HCT116 (cell line): ENCODE measurements around the gene ALMS1. TPM values are rescaled to one million over a fixed set of nuclear protein-coding genes. Genes with fewer than 3 reads are reported as not detected.

ENCODE experiments used
- ATAC-seq: fragments of 200-7000 bp; cut with Tn5 transposase; 2 replicates; pipeline ENCODE4 v1.9.1; 2020; ENCODE audit warnings: mild to moderate bottlenecking, moderate library complexity
- BruUV-seq: library from RNA; stranded (reverse); fragments of 400-500 nt; replicated peaks from 2 replicates; lab custom pipeline; 2021; lab: Mats Ljungman, UMichigan
- CTCF ChIA-PET: fragments of 300-600 bp; sonication (Branson Sonifier 250); formaldehyde crosslinking; loops from one replicate; lab custom pipeline; 2021; ENCODE audit warnings: antibody characterized with exemption; lab: Charles Lee
- POLR2A ChIA-PET: fragments of 300-600, 350-600 bp; sonication (Branson Sonifier 250); formaldehyde crosslinking; loops from one replicate; lab custom pipeline; 2021; ENCODE audit warnings: antibody characterized with exemption; lab: Charles Lee
- RAD21 ChIA-PET, 2 experiments: fragments of 300-600 bp; sonication (Branson Sonifier 250); formaldehyde crosslinking; loops; one replicate each; lab custom pipeline; 2023; ENCODE audit warnings: low total read pairs in 2 of 2; ENCODE audit not compliant: uncharacterized antibody in 2 of 2, unreplicated experiment in 2 of 2, low non-redundant PET in 1 of 2; lab: Charles Lee
- DNase-seq: peaks from one replicate; pipeline ENCODE4 v3.0.0-alpha.2; 2010; ENCODE audit warnings: low read depth, low spot score
- H2AFZ ChIP-seq: fragments of 200-600 bp; shearing (Covaris generic), sonication (generic); 2 replicates; pipeline ENCODE4 v1.6.1; 2017; ENCODE audit warnings: low read depth, mixed run types, mixed read lengths, antibody characterized with exemption, low read length; ENCODE audit not compliant: poor library complexity, severe bottlenecking
- H3K27ac ChIP-seq: 2 replicates; pipeline ENCODE4 v1.5.1; 2012; ENCODE audit warnings: low read depth, low read length
- H3K27me3 ChIP-seq: fragments of 200-600 bp; sonication (generic); 2 replicates; pipeline ENCODE4 v1.6.1; 2016; ENCODE audit warnings: mixed run types, low read length, mixed read lengths; ENCODE audit not compliant: insufficient read depth
- H3K36me3 ChIP-seq, 2 experiments: fragments of 200-500 bp in 1 of 2; fragments of 200-600 bp in 1 of 2; sonication (Bioruptor generic) in 1 of 2; sonication (generic) in 1 of 2; 2 replicates each; pipeline versions ENCODE4 v1.5.1 to v1.6.1; 2014 to 2016; ENCODE audit warnings: low read length in 2 of 2, inconsistent platforms in 1 of 2, mixed read lengths in 1 of 2, mixed run types in 1 of 2; ENCODE audit not compliant: insufficient read depth in 2 of 2, control insufficient read depth in 1 of 2
- H3K4me1 ChIP-seq, 2 experiments: fragments of 200-600 bp in 1 of 2; sonication (generic) in 1 of 2; 2 replicates each; pipeline versions ENCODE4 v1.5.1 to v1.6.1; 2012 to 2017; ENCODE audit warnings: low read length in 2 of 2, inconsistent platforms in 1 of 2, mild to moderate bottlenecking in 1 of 2, mixed read lengths in 1 of 2, mixed run types in 1 of 2, moderate library complexity in 1 of 2; ENCODE audit not compliant: insufficient read depth in 2 of 2, control insufficient read depth in 1 of 2
- H3K4me2 ChIP-seq: fragments of 200-600 bp; sonication (generic); 2 replicates; pipeline ENCODE4 v1.6.1; 2017; ENCODE audit warnings: mixed run types, low read length, mixed read lengths
- H3K4me3 ChIP-seq, 2 experiments: fragments of 200-600 bp in 1 of 2; sonication (generic) in 1 of 2; replicated peaks in 1 of 2; 2 replicates each; pipeline ENCODE4 v1.5.1; 2011 to 2016; ENCODE audit warnings: low read length in 2 of 2, control low read depth in 1 of 2, low read depth in 1 of 2, mild to moderate bottlenecking in 1 of 2, mixed read lengths in 1 of 2, mixed run types in 1 of 2
- H3K79me2 ChIP-seq: fragments of 200-600 bp; sonication (generic); 2 replicates; pipeline ENCODE4 v1.6.1; 2017; ENCODE audit warnings: mild to moderate bottlenecking, mixed run types, low read length, moderate library complexity, mixed read lengths; ENCODE audit not compliant: insufficient read depth
- H3K9ac ChIP-seq: fragments of 200-600 bp; sonication (generic); 2 replicates; pipeline ENCODE4 v1.6.1; 2016; ENCODE audit warnings: low read length, mixed read lengths
- H3K9me2 ChIP-seq: fragments of 200-600 bp; sonication (generic), shearing (Covaris generic); 2 replicates; pipeline ENCODE4 v1.6.1; 2017; ENCODE audit warnings: mixed run types, mild to moderate bottlenecking, moderate library complexity; ENCODE audit not compliant: insufficient read depth
- H3K9me3 ChIP-seq, 2 experiments: fragments of 200-500 bp in 1 of 2; fragments of 200-600 bp in 1 of 2; sonication (Bioruptor generic) in 1 of 2; sonication (generic) in 1 of 2; 2 replicates each; pipeline ENCODE4 v1.6.1; 2014 to 2017; ENCODE audit warnings: low read length in 2 of 2, mixed read lengths in 2 of 2, inconsistent platforms in 1 of 2, low read depth in 1 of 2, mild to moderate bottlenecking in 1 of 2, mixed run types in 1 of 2, moderate library complexity in 1 of 2; ENCODE audit not compliant: control insufficient read depth in 1 of 2, insufficient read depth in 1 of 2
- H4K20me1 ChIP-seq: fragments of 200-600 bp; sonication (generic), shearing (Covaris generic); 2 replicates; pipeline ENCODE4 v1.6.1; 2017; ENCODE audit warnings: mixed run types, mild to moderate bottlenecking, moderate library complexity; ENCODE audit not compliant: insufficient read depth
- CBX3 ChIP-seq: IDR thresholded peaks from 2 replicates; pipeline ENCODE4 v1.6.1; 2012; ENCODE audit warnings: low read depth
- ELF1 ChIP-seq: IDR thresholded peaks from 2 replicates; pipeline ENCODE4 v1.6.1; 2012; ENCODE audit warnings: low read depth, borderline replicate concordance
- EZH2phosphoT487 ChIP-seq: fragments of 200-600 bp; IDR thresholded peaks from 2 replicates; pipeline ENCODE4 v1.6.1; 2018; ENCODE audit warnings: antibody characterized with exemption, borderline replicate concordance
- FOSL1 ChIP-seq: IDR thresholded peaks from 2 replicates; pipeline ENCODE4 v1.6.1; 2012; ENCODE audit warnings: low read depth
- POLR2A ChIP-seq: IDR thresholded peaks from 2 replicates; pipeline ENCODE4 v1.7.0; 2011; ENCODE audit warnings: borderline replicate concordance; ENCODE audit not compliant: insufficient read depth, insufficient read length; ENCODE audit errors: extremely low read depth
- POLR2AphosphoS5 ChIP-seq: IDR thresholded peaks from 2 replicates; pipeline ENCODE4 v1.6.1; 2011; ENCODE audit warnings: mild to moderate bottlenecking, low read depth, low read length, moderate library complexity
- RAD21 ChIP-seq: IDR thresholded peaks from 2 replicates; pipeline ENCODE4 v1.6.1; 2012; ENCODE audit warnings: low read depth, mild to moderate bottlenecking
- SRF ChIP-seq: IDR thresholded peaks from 2 replicates; pipeline ENCODE4 v1.6.1; 2012; ENCODE audit warnings: low read depth
- TCF7L2 ChIP-seq: IDR thresholded peaks from 2 replicates; pipeline ENCODE4 v1.7.0; 2011; ENCODE audit warnings: borderline replicate concordance, inconsistent platforms; ENCODE audit not compliant: insufficient read depth, insufficient read length; ENCODE audit errors: extremely low read depth
- YY1 ChIP-seq: IDR thresholded peaks from 2 replicates; pipeline ENCODE4 v1.6.1; 2011; ENCODE audit warnings: low read length, low read depth, moderate library complexity, mild to moderate bottlenecking; ENCODE audit not compliant: insufficient replicate concordance; ENCODE audit errors: extremely low read depth
- ZBTB33 ChIP-seq: IDR thresholded peaks from 2 replicates; pipeline ENCODE4 v1.6.1; 2011; ENCODE audit warnings: mild to moderate bottlenecking, low read length, moderate library complexity; ENCODE audit not compliant: insufficient replicate concordance; ENCODE audit errors: extremely low read depth
- ZNF274 ChIP-seq: fragments of 200-500 bp; sonication (Bioruptor generic); IDR thresholded peaks from 2 replicates; pipeline ENCODE4 v1.6.1; 2014; ENCODE audit warnings: mild to moderate bottlenecking, low read depth, low read length, inconsistent platforms
- intact Hi-C: fragments of 100-400 bp; cut with micrococcal nuclease; formaldehyde crosslinking; loops from 2 replicates; pipeline ENCODE4 v1.10.0; 2022
- total RNA-seq: library from RNA; stranded (reverse); gene quantifications from one replicate; pipeline ENCODE4 v1.2.1, GENCODE V29; 2021; ENCODE audit not compliant: unreplicated experiment
- TF ChIP-seq, protein P1 (sequence below): IDR thresholded peaks from 2 replicates; pipeline ENCODE4 v1.6.1; 2012

ALMS1 gene
- total RNA-seq, 1 experiment from 2014 or later = 20.5 TPM

DNA sequence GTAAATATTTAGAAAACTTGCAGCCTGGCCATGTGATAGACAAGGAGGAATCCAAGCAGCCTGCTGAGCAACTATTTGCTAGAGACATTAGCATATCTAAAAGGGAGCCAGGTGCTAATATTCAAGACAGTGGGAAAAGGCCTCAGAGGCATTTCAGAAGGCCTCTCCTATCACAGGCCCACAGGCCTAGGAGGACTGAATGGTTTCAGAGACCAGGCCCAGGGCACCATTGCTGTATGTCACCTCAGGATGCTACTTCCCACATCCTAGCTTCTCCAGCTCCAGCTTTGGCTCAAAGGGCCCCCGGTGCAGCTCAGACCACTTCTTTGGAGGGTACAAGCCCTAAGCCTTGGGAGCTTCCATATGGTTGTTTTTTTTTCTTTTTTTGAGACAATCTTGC, 252.8 kb downstream of the ALMS1 start:
- no peak for DNase-seq
- no peaks in the 10 kb centered on the region for H4K20me1 ChIP-seq
- BruUV-seq = no TSS peak

More for the DNA sequence above, 252.8 kb downstream of the ALMS1 start:
- peaks cover 0 to 4% of the 10 kb centered on the region in 2 experiments; a peak in 1 of 4 replicates for H3K9me3 ChIP-seq
- no peaks in the 10 kb centered on the region for H3K9me2 ChIP-seq
- H3K27me3 ChIP-seq = no peaks in the 10 kb centered on the region
- H3K4me1 ChIP-seq = peaks cover 0 to 3% of the 10 kb centered on the region in 2 experiments; a peak in 1 of 4 replicates
- H3K9ac ChIP-seq = no peak overlapping the region
- ChIA-PET RAD21 (no interaction called here), POLR2A (no interaction called here)
- H3K4me3 ChIP-seq = no peak overlapping the region
- H3K36me3 ChIP-seq = no peaks in the 10 kb centered on the region
- no peaks in the 10 kb centered on the region for H3K79me2 ChIP-seq
- TF ChIP-seq, protein P1, sequence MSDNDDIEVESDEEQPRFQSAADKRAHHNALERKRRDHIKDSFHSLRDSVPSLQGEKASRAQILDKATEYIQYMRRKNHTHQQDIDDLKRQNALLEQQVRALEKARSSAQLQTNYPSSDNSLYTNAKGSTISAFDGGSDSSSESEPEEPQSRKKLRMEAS = no peak
- TF ChIP-seq EZH2phosphoT487 (no peak), ZNF274 (no peak), CBX3 (no peak), ELF1 (no peak), POLR2A (no peak), SRF (no peak), ZBTB33 (no peak), RAD21 (no peak), POLR2AphosphoS5 (no peak), FOSL1 (no peak), TCF7L2 (no peak), YY1 (no peak)
- TF ChIP-seq, all 23 proteins: peak for 0
- no peak overlapping the region for H2AFZ ChIP-seq
- ATAC-seq = no peak
- CTCF ChIA-PET = no interaction called here
- intact Hi-C loops = no loop called here
- no peak overlapping the region for H3K4me2 ChIP-seq
- H3K27ac ChIP-seq = no peak overlapping the region
